ENCODE data around the gene MYL11.

The MYL11 gene

DNA sequence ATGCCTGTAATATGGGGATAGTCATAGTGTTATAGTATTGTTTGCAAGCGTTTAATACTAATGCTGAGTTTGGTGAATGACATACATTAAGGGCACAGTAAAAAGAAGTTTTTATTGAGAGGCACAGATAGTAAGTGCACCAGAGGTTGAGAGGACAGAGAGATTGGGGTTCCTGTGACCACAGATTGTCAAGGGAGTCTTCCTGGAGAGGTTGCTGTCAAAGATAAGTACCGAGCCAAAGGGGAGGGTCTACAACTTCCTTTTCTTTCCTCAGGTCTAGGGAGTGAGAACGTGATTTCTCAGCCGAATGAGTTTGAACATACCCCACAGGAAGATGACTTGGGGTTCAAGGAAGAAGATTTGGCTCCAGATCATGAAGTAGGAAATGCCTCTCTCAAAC is 22.5 kb downstream of the MYL11 start:
- DNase-seq = no peak

- DNase-seq = no peak
These were observed 23.4 kb downstream of the MYL11 start for GRCh38 chr16:30397776-30398660.

DNA sequence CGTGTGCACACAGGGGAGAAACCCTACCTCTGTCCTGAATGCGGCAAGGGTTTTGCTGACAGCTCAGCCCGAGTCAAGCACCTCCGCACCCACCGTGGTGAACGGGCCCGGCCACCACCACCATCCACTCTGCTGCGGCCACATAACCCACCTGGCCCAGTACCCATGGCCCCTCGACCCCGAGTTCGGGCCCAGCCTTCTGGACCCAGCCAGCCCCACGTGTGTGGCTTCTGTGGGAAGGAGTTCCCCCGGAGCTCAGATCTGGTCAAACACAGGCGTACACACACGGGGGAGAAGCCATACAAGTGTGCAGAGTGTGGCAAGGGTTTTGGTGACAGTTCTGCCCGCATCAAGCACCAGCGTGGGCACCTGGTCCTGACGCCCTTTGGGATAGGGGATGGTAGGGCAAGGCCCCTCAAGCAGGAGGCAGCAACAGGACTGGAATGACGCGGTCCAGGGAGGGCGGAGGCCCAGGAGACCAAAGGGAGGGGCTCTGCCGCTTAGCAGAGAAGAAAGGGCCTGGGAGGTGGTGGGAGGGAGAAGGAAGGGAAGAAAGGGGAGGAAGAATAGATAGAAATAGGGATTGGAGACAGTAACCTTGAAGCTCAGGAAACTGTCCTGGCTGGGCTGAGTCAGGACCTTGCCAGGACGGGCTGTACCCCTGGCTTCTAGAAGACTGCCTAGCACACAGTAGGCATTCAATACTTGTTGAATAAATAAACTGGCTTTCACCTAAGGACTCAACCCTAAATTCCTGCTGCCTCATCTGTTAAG is 24.2 kb downstream of the MYL11 start:
- no peak for DNase-seq

GRCh38 chr16:30399435-30400186 is 25.0 kb downstream of the MYL11 start:
- DNase-seq = no peak

DNA sequence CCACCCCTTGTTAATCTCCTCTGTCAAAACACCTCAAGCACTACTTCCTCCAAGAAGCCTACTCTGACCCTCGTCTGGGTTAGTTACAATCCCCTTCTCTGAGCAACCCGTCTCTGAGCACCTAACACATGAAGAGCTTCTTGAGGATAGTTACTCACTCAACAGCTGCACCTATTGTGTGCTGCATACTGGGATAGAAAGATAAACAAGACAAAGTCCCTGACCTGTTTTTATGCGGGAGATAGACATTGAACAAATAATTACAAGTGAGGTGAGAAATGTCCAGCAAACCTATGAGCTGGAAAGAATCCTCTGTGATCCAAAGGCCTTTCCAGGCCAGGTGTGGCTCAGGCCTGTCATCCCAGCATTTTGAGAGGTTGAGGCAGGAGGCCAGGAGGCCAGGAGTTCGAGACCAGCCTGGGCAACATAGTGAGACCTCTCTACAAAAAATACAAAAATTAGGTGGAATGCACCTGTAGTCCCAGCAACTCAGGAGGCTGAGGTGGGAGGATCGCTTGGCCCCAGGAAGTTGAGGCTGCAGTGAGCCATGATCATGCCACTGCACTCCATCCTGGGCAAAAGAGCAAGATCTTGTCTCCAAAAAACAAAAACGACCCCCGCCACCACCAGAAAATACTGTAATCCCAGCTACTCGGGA is 27.3 kb downstream of the MYL11 start:
- no peak for DNase-seq

DNA sequence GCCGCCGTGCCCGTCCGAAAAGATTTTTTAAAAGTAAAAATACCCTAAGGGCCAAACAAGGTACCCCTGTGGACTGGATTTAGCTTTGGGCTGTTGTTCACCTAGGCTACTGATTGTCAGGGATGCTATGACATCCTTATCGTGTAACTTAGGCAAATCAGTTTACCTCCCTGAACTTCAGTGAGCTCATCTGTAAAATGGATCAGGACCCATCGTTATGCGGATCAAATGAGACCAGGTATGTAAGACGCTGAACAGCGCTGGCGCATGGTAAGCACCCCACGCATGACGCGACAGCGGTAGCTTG is 32.1 kb downstream of the MYL11 start:
- no peak for DNase-seq

DNA sequence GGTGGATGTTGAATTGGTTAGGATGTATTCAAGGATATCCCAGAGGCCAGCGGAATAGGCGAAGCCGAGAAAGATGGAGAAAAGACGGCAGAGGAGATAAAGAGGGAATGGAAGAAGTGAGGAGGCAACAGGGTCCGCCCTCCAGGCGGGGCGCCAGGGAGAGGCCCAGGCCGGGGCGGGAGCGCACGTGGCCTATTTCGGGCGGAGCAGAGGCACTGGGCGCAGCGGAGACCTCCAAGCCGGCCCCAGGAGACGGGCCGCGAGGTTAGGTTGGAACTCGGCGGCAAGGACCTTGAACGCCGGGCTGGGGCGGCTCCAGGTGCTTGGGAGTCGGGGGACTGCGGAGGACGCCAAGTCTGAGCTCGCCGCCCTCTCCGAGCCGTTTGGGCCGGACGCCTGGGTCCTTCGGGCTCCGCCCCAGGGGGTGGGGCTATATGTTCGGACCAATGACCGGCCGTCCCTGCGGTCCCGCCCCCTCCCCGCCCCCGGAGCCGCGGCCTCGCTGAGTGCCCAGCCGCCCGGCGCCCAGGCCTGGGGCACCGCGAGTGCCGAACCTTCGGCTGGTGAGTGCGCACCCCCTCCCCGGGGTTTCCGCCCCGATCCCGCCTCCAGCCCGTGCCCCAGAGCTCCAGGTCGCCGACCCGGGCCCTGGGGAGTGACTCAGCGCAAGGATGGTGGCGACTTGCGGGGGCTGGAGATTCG is 32.7 kb downstream of the MYL11 start, which contains the start of gene ZNF771:
Gene ZNF771, plus strand, starts transcription at position 505 of the 702 bp plus-strand sequence. CDS start 448 bp downstream, outside the sequence.
- peak; percentile 93 for DNase-seq

- DNase-seq = no peak
These were observed 33.4 kb downstream of the MYL11 start for GRCh38 chr16:30407804-30408534.

DNA sequence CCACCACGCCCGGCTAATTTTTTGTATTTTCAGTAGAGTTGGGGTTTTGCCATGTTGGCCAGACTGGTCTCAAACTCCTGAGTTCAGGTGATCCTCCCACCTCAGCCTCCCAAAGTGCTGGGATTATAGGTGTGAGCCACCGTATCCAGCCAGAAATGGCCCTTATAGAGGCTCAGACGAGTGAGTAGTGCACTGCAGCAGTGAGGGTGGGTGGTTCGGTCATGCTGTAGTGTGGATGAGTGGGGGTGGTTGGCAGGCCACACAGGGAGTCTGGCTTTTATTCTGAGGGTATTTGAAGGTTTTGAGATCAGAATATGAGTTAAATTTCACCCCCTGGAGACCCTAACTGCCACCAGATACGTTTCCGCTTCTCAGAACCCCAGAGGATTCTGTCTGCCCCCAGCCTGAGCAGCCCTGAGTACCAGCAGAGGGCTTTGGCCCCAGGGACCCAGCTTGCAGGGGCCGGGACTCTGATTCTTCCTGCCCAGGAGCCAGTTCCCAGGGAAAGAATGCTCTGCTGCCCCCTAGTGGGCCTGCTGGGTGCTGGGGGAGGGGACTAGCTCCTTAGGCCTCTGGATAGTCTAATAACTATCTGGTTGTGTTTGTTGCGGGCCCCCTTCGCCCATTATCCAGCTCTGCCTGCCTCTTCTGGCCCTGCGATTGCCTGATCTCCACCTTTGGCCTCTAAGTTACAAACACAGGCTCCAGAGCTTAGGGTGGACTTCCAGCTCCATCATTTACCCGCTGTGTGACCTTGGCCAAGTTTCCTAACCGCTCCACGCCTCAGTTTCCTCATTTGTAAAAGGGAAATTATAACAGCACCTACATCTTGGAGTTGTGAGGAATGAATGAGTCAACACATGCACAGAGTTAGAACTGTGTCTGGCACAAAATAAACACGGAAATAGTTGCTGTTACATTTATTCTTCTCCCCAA is 34.8 kb downstream of the MYL11 start:
- DNase-seq = peak; percentile 92

DNA sequence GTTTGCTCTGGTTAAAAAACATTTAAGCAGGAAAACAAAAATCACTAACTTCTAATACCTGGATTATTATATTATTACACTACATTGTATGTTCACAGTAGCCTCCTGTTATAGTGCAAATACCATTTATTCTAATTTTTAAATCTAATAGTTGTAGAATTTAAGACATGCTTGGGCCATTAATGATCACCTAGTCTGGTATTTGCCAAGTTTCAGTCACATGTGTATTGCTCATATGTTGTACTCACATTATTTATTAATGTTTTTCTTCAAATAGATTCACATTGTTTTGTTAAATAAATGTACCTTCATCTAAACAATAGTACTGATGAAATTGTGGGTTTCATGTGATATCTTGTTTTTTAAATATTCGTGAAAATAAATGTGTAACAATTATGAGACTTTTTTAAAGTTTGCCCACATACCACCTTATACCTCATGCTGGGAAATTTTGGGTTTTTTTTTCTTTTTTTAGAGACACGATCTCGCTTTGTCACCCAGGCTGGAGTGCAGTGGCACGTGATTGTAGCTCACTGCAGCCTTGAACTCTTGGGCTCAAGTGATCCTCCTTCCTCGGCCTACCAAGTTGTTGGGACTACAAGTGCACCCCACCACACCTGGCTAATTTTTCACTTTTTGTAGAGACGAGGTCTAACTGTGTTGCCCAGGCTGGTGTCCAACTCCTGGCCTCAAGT is 38.7 kb downstream of the MYL11 start:
- no peak for DNase-seq

GRCh38 chr16:30414159-30414558 is 39.6 kb downstream of the MYL11 start:
- no peak for DNase-seq

- no peak for DNase-seq
These were observed 41.5 kb downstream of the MYL11 start for GRCh38 chr16:30416047-30416603.

GRCh38 chr16:30416624-30417528 is 42.3 kb downstream of the MYL11 start:
- no peak for DNase-seq

DNA sequence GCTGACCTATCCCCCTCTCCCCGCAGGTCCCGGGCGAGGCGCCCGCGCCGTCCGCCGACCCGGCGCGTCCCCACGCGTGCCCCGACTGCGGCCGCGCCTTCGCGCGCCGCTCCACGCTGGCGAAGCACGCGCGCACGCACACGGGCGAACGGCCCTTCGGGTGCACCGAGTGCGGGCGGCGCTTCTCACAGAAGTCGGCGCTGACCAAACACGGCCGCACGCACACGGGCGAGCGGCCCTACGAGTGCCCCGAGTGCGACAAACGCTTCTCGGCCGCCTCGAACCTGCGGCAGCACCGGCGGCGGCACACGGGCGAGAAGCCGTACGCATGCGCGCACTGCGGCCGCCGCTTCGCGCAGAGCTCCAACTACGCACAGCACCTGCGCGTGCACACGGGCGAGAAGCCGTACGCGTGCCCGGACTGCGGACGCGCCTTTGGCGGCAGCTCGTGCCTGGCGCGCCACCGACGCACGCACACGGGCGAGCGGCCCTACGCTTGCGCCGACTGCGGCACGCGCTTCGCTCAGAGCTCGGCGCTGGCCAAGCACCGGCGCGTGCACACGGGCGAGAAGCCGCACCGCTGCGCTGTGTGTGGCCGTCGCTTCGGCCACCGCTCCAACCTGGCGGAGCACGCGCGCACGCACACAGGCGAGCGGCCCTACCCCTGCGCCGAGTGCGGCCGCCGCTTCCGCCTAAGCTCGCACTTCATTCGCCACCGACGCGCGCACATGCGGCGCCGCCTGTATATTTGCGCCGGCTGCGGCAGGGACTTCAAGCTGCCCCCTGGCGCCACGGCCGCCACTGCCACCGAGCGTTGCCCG is 43.1 kb downstream of the MYL11 start:
- peak; percentile 88 for DNase-seq

DNA sequence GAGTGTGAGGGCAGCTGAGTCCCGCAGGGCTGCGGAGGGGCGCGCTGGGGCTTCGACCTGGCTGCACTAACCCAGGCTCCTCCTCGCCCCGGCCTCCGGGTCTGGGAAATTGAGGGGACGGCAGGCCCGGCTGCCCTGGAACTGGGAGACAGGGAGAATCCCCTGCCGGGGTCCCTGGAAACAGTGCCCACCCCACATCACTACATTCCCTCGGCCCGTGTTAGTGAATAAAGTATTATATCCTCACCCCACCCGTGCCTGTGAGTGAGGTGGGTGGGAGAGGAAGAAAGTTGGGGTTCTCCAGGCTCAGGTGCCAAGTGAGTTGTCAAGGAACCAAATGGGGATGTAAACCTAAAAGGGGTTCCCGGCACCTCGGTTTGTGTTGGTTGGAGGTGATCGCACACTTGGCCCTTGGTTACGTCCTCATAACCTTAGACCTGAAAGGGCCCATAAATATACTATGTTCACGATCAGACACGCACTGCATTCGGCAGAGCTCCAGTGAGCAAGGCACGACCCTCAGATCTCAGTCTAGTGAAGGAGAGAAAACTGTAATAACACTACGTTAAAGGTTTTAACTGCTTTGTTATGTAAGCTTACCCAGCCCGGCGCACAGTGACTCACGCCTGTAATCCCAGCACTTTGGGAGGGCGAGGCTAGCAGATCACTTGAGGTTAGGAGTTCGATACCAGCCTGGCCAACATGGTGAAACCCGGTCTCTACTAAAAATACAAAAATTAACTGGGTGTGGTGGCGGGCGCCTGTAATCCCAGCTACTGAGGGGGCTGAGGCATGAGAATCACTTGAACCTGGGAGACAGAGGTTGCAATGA is 44.0 kb downstream of the MYL11 start:
- no peak for DNase-seq

DNA sequence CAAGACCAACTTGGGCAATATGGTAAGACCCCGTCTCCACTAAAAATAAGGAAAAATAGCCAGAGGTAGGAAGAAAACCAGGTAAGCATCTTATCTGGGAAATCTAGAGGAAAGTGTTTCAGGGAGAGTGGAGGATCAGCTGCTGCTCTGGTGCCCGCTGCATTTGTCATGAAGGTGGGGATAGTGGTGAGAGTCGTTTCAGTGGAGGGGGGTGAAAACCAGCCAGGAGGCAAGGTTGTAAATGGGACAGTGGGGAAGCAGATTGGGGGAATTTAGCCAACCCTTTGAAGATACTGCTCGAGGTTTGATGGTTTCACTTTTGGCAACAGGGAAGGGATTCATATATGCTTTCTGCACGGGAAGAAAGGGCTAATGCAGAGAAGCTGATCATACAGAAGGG is 46.4 kb downstream of the MYL11 start:
- DNase-seq = no peak

Measured in stimulated activated CD4-positive, alpha-beta T cell treated with anti-CD3 and anti-CD28 coated beads, Interleukin-4, amount 100 ng/mL, for 1 hour (primary cell).